Lung (tissue), 12 donors: ENCODE results near the gene ZNF823. TPM values are rescaled to one million over a fixed set of nuclear protein-coding genes. Genes with fewer than 3 reads are reported as not detected.

Source experiments
- ATAC-seq: fragments of 200-7000 bp; cut with Tn5 transposase; one replicate; pipeline ENCODE4 v1.9.1; 2020; ENCODE audit warnings: moderate number of reproducible peaks; ENCODE audit not compliant: insufficient read depth, low FRiP score
- DNase-seq, 3 donors: peaks; one replicate each; pipeline ENCODE4 v3.0.0-alpha.2; 2013 to 2017
- H3K27ac ChIP-seq, 2 donors: one replicate each; pipeline ENCODE4 v1.5.1; 2013; ENCODE audit warnings: mild to moderate bottlenecking in 2 of 2, moderate library complexity in 2 of 2, control low read depth in 1 of 2, inconsistent platforms in 1 of 2, low read depth in 1 of 2, low read length in 1 of 2
- H3K27me3 ChIP-seq, 3 donors: one replicate each; pipeline ENCODE4 v1.5.1; 2013; ENCODE audit warnings: low read length in 2 of 3; ENCODE audit not compliant: control insufficient read depth in 3 of 3, insufficient read depth in 3 of 3
- H3K36me3 ChIP-seq, 4 donors: one replicate each; pipeline ENCODE4 v1.5.1; 2013; ENCODE audit warnings: low read length in 4 of 4, mild to moderate bottlenecking in 1 of 4, moderate library complexity in 1 of 4; ENCODE audit not compliant: control insufficient read depth in 4 of 4, insufficient read depth in 4 of 4
- H3K4me1 ChIP-seq, 5 donors: one replicate each; pipeline ENCODE4 v1.5.1; 2013; ENCODE audit warnings: low read length in 5 of 5, mild to moderate bottlenecking in 2 of 5, moderate library complexity in 1 of 5; ENCODE audit not compliant: control insufficient read depth in 5 of 5, insufficient read depth in 5 of 5
- H3K4me3 ChIP-seq: one replicate; pipeline ENCODE4 v1.5.1; 2013; ENCODE audit warnings: mild to moderate bottlenecking, control low read depth, moderate library complexity
- H3K9ac ChIP-seq, 2 donors: one replicate each; pipeline ENCODE4 v1.5.1; 2013; ENCODE audit warnings: low read length in 2 of 2, control low read depth in 1 of 2; ENCODE audit not compliant: insufficient read depth in 1 of 2
- H3K9me3 ChIP-seq, 4 donors: one replicate each; pipeline ENCODE4 v1.5.1; 2013; ENCODE audit warnings: low read length in 3 of 4, mild to moderate bottlenecking in 1 of 4, moderate library complexity in 1 of 4; ENCODE audit not compliant: control insufficient read depth in 4 of 4, insufficient read depth in 3 of 4
- WGBS, 2 donors: extraction: QIAGEN DNeasy Blood & Tissue Kit; methylation state at CpG; one replicate each; pipeline ENCODE4 v1.1.7; 2013; 5-methylcytosine and 5-hydroxymethylcytosine counted together
- polyA plus RNA-seq, 2 donors: library from polyadenylated mRNA; stranded (reverse); fragments of 200-250 nt; gene quantifications; one replicate each; pipeline ENCODE4 v1.2.1, GENCODE V29; 2013
- total RNA-seq, 2 donors: library from RNA; depleted of rRNA in 1 of 2; stranded (reverse); fragments of >200 nt in 1 of 2; gene quantifications; one replicate each; pipeline ENCODE4 v1.2.1, GENCODE V29; 2014 to 2021
- TF ChIP-seq, protein P1 (sequence below): IDR thresholded peaks from 2 replicates; pipeline ENCODE4 v1.5.1; 2012; ENCODE audit warnings: mild to moderate bottlenecking; ENCODE audit errors: control extremely low read depth, extremely low read depth
- donor health status: control.
- donor health status: control.
- donor health status: Bipolar disorder and iron deficiency.
- donor health status: healthy.
- donor health status: DM: yes; HTN: yes; CAD: no.

Gene ZNF823
- total and polyA plus RNA-seq, 4 donors: 2.4 to 13.1 (median 4.9) TPM

DNA sequence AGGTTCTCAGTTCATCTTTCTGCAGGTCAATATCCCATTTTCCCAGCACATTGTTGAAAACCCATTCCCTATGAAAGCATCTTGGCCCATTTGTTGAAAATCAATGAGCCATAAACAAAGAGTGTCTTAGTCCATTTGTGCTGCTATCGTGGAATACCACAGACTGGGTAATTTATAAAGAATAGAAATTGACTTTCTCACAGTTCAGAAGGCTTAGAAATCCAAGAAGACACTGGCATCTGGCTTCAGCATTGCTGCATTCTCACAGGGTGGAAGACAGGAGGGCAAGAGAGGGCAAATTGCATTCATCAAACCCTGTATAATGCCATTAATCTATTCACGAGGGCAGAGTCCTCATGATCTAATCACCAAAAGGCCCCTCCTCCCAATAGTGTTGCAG, 34.1 kb downstream of the ZNF823 start:
- ATAC-seq: no peak
- Histone ChIP-seq H3K27me3 (no peaks in the 10 kb centered on the region), H3K27ac (no peak overlapping the region), H3K4me1 (no peaks in the 10 kb centered on the region), H3K36me3 (no peaks in the 10 kb centered on the region), H3K9me3 (no peaks in the 10 kb centered on the region), H3K9ac (no peak overlapping the region), H3K4me3 (no peak overlapping the region)
- TF ChIP-seq, protein P1, sequence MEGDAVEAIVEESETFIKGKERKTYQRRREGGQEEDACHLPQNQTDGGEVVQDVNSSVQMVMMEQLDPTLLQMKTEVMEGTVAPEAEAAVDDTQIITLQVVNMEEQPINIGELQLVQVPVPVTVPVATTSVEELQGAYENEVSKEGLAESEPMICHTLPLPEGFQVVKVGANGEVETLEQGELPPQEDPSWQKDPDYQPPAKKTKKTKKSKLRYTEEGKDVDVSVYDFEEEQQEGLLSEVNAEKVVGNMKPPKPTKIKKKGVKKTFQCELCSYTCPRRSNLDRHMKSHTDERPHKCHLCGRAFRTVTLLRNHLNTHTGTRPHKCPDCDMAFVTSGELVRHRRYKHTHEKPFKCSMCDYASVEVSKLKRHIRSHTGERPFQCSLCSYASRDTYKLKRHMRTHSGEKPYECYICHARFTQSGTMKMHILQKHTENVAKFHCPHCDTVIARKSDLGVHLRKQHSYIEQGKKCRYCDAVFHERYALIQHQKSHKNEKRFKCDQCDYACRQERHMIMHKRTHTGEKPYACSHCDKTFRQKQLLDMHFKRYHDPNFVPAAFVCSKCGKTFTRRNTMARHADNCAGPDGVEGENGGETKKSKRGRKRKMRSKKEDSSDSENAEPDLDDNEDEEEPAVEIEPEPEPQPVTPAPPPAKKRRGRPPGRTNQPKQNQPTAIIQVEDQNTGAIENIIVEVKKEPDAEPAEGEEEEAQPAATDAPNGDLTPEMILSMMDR: no peak
- DNase-seq: no peak
- 66 to 85% methylated on average over 2 of the region's 2 CpGs for WGBS, 2 donors

DNA sequence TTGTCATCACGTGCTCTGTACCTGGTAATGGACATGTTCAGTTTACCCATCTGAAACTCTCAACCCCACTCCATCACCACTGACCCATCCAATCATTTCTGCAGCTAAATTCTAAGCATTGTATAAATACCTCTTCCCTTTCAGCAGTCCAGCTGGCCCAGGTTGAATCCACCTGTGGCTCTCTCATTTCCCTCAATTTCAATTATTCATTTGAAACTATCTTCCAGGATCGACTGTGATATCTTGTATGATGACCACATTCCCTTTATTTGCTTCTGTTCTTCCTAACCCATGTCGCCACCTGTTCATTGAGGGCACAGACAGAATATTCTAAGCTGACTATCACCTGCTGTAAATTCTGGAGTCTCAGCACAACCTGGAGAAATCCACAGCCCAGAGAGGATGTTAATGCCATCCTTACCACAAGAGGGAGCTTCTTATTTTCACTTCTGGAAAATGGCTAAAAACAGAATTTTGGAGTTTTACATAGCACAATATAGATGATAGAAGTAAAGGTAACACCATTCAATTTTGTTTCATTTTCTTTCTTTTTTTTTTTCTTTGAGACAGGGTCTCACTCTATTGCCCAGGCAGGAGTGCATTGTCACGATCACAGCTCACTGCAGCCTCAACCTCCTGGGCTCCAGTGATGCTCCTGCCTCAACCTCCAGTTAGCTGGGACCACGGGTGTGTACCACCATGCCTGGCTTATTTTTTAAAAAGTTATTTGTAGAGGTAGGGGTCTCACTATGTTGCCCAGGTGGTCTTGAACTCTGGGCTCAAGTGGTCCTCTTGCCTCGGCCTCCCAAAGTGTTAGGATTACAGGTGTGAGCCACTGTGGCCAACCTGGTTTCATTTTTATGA, 38.6 kb downstream of the ZNF823 start:
- no peak for ATAC-seq

DNA sequence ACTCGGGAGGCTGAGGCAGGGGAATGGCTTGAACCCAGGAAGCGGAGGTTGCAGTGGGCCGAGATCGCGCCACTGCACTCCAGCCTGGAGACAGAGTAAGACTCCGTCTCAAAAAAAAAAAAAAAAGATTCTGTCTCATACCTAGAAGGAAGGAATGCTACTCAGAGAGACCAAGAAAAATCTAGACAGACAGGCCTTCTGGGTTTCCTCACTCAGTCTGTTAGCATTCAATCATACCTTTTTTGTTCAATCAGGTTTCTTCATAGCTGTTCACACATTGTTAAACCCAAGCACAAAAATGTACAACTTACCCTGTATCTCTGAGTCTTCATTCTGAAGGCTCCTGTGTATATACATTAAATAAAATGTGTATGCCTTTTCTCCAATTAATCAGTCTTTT, 40.5 kb downstream of the ZNF823 start:
- no peak for ATAC-seq
- Histone ChIP-seq H3K9ac (no peak overlapping the region), H3K9me3 (no peaks in the 10 kb centered on the region), H3K27me3 (no peaks in the 10 kb centered on the region), H3K4me1 (peaks cover 0 to 12% (median 4%) of the 10 kb centered on the region in 5 donors), H3K27ac (no peak overlapping the region), H3K4me3 (no peak overlapping the region), H3K36me3 (no peaks in the 10 kb centered on the region)
- 86 to 93% methylated on average over 6 of the region's 6 CpGs for WGBS, 2 donors
- DNase-seq: peak in 1 of 3 donors; percentile 13
- TF ChIP-seq, protein P1: no peak

More for the DNA sequence above, 38.6 kb downstream of the ZNF823 start:
- Histone ChIP-seq H3K9me3 (no peaks in the 10 kb centered on the region), H3K27ac (no peak overlapping the region), H3K27me3 (no peaks in the 10 kb centered on the region), H3K4me3 (no peak overlapping the region), H3K36me3 (no peaks in the 10 kb centered on the region), H3K9ac (no peak overlapping the region), H3K4me1 (peaks cover 0 to 5% (median 2%) of the 10 kb centered on the region in 5 donors)
- 70 to 73% methylated on average over 6 of the region's 6 CpGs for WGBS, 2 donors
- DNase-seq: peak in 2 of 3 donors; percentile 42 to 47
- TF ChIP-seq, protein P1: peak; percentile 40
